ENCODE results near the gene MAP1S. TPM values are rescaled to one million over a fixed set of nuclear protein-coding genes. Genes with fewer than 3 reads are reported as not detected.
A peak's percentile ranks its signal among the peaks of the same experiment; 100 is the strongest.

Gene MAP1S
- total and polyA plus RNA-seq, 11 donors, result 17.1 to 47.9 (median 22.7) TPM

GRCh38 chr19:17676295-17676694 lies 43.0 kb upstream of the MAP1S start:
- Histone ChIP-seq H3K27ac (no peak overlapping the region), H3K27me3 (peaks cover 0 to 11% (median 0%) of the 10 kb centered on the region in 9 donors), H3K4me1 (peaks cover 0 to 17% (median 12%) of the 10 kb centered on the region in 12 donors), H3K36me3 (no peaks in the 10 kb centered on the region), H3K9me3 (no peaks in the 10 kb centered on the region), H3K4me3 (no peak overlapping the region)
- DNase-seq, result no peak
- no peak for ATAC-seq
- WGBS, 4 donors, result 37 to 59% (median 51%) methylated on average over 2 of the region's 2 CpGs
- TF ChIP-seq, protein P1, sequence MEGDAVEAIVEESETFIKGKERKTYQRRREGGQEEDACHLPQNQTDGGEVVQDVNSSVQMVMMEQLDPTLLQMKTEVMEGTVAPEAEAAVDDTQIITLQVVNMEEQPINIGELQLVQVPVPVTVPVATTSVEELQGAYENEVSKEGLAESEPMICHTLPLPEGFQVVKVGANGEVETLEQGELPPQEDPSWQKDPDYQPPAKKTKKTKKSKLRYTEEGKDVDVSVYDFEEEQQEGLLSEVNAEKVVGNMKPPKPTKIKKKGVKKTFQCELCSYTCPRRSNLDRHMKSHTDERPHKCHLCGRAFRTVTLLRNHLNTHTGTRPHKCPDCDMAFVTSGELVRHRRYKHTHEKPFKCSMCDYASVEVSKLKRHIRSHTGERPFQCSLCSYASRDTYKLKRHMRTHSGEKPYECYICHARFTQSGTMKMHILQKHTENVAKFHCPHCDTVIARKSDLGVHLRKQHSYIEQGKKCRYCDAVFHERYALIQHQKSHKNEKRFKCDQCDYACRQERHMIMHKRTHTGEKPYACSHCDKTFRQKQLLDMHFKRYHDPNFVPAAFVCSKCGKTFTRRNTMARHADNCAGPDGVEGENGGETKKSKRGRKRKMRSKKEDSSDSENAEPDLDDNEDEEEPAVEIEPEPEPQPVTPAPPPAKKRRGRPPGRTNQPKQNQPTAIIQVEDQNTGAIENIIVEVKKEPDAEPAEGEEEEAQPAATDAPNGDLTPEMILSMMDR (IDR thresholded peaks at IDR 0.05), result no peak
- TF ChIP-seq POLR2A (IDR thresholded peaks at IDR 0.05), result no peak
- intact Hi-C loops (cut with DNase I), result no loop called here

- H3K36me3 ChIP-seq, result no peaks in the 10 kb centered on the region
- DNase-seq (no peak), ATAC-seq (no peak)
- WGBS, 4 donors, result 64 to 72% (median 69%) methylated on average over 2 of the region's 2 CpGs
- no peaks in the 10 kb centered on the region for H3K9me3 ChIP-seq
- no peak overlapping the region for H3K27ac ChIP-seq
- H3K4me3 ChIP-seq, result no peak overlapping the region
- TF ChIP-seq, protein P1 (IDR thresholded peaks at IDR 0.05), result peak in 2 of 12 donors; percentile 18 to 22
- TF ChIP-seq POLR2A (IDR thresholded peaks at IDR 0.05), result no peak
- H3K4me1 ChIP-seq, result peaks cover 0 to 18% (median 12%) of the 10 kb centered on the region in 12 donors
- H3K27me3 ChIP-seq, result peaks cover 0 to 11% (median 0%) of the 10 kb centered on the region in 9 donors
- intact Hi-C loops (cut with DNase I), result no loop called here
These were observed 42.3 kb upstream of the MAP1S start for GRCh38 chr19:17677002-17677401.

GRCh38 chr19:17678836-17679235 lies 40.4 kb upstream of the MAP1S start:
- intact Hi-C loops (cut with DNase I), result no loop called here
- WGBS, 4 donors, result 82 to 87% (median 83%) methylated on average over 4 of the region's 4 CpGs
- no peak for ATAC-seq

GRCh38 chr19:17679526-17680229 lies 39.6 kb upstream of the MAP1S start:
- Histone ChIP-seq H3K4me3 (peak overlapping the region in 11 of 12 donors; percentile 17 to 45 (median 36)), H3K36me3 (no peaks in the 10 kb centered on the region), H3K27me3 (peaks cover 0 to 26% (median 0%) of the 10 kb centered on the region in 9 donors), H3K27ac (peak overlapping the region in 6 of 12 donors; percentile 6 to 70 (median 54)), H3K9me3 (no peaks in the 10 kb centered on the region), H3K4me1 (peaks cover 0 to 18% (median 12%) of the 10 kb centered on the region in 12 donors)
- WGBS, 4 donors, result 7 to 13% (median 9%) methylated on average over 14 of the region's 14 CpGs
- intact Hi-C loops (cut with DNase I), result no loop called here
- ATAC-seq (no peak), DNase-seq (no peak)
- no peak for TF ChIP-seq POLR2A (IDR thresholded peaks at IDR 0.05)
- TF ChIP-seq, protein P1 (IDR thresholded peaks at IDR 0.05), result no peak

More at GRCh38 chr19:17678836-17679235, 40.4 kb upstream of the MAP1S start:
- TF ChIP-seq POLR2A (IDR thresholded peaks at IDR 0.05), result no peak
- TF ChIP-seq, protein P1 (IDR thresholded peaks at IDR 0.05), result no peak
- DNase-seq, result no peak
- H3K9me3 ChIP-seq, result no peaks in the 10 kb centered on the region
- H3K27ac ChIP-seq, result no peak overlapping the region
- H3K27me3 ChIP-seq, result peaks cover 0 to 17% (median 0%) of the 10 kb centered on the region in 9 donors
- H3K4me3 ChIP-seq, result no peak overlapping the region
- no peaks in the 10 kb centered on the region for H3K36me3 ChIP-seq
- peaks cover 0 to 18% (median 12%) of the 10 kb centered on the region in 12 donors for H3K4me1 ChIP-seq

All from heart left ventricle (tissue), 16 donors.